Endothelial cell (in vitro differentiated cells): ENCODE measurements around the gene CLUH. TPM values are rescaled to one million over a fixed set of nuclear protein-coding genes. Genes with fewer than 3 reads are reported as not detected.
A peak's percentile ranks its signal among the peaks of the same experiment; 100 is the strongest.
"Not testable (repeated sequence)": the region's sequence is repeated elsewhere in the genome, so short reads cannot be mapped to it uniquely, and the experiment has no call there.

Source experiments
- DNase-seq: peaks from one replicate; pipeline ENCODE4 v3.0.0; 2021; ENCODE audit warnings: low spot score
- H3K27ac Mint-ChIP-seq: one replicate; pipeline ENCODE4 v1.8.0; 2021; ENCODE audit warnings: mixed read lengths, inconsistent platforms; ENCODE audit not compliant: unreplicated experiment
- H3K27me3 Mint-ChIP-seq: one replicate; pipeline ENCODE4 v1.8.0; 2021; ENCODE audit warnings: mild to moderate bottlenecking, moderate library complexity, mixed read lengths, inconsistent platforms; ENCODE audit not compliant: unreplicated experiment
- H3K36me3 Mint-ChIP-seq: one replicate; pipeline ENCODE4 v1.8.0; 2021; ENCODE audit warnings: mild to moderate bottlenecking, low read depth, mixed read lengths, inconsistent platforms; ENCODE audit not compliant: unreplicated experiment
- H3K4me1 Mint-ChIP-seq: one replicate; pipeline ENCODE4 v1.8.0; 2021; ENCODE audit warnings: mild to moderate bottlenecking, mixed read lengths, inconsistent platforms; ENCODE audit not compliant: unreplicated experiment
- H3K4me3 Mint-ChIP-seq: one replicate; pipeline ENCODE4 v1.8.0; 2021; ENCODE audit warnings: mild to moderate bottlenecking, mixed read lengths, inconsistent platforms; ENCODE audit not compliant: unreplicated experiment
- H3K9me3 Mint-ChIP-seq: one replicate; pipeline ENCODE4 v1.8.0; 2021; ENCODE audit warnings: mixed read lengths, inconsistent platforms; ENCODE audit not compliant: unreplicated experiment
- total RNA-seq: library from RNA; stranded (reverse); fragmentation: NEBNext Ultra II Directional; extraction: Animal tissue kit (Norgen Biotek cat#: 25700); gene quantifications from one replicate; pipeline ENCODE4 v1.2.1, GENCODE V29; 2021; ENCODE audit not compliant: unreplicated experiment
- TF ChIP-seq, protein P1 (sequence below): fragments of 200-600 bp; sonication (generic); IDR thresholded peaks from one replicate; pipeline ENCODE4 v1.5.0; 2021; ENCODE audit warnings: antibody characterized with exemption; ENCODE audit not compliant: unreplicated experiment

Gene CLUH
- total RNA-seq, 1 donor from 2014 or later = 45.9 TPM

DNA sequence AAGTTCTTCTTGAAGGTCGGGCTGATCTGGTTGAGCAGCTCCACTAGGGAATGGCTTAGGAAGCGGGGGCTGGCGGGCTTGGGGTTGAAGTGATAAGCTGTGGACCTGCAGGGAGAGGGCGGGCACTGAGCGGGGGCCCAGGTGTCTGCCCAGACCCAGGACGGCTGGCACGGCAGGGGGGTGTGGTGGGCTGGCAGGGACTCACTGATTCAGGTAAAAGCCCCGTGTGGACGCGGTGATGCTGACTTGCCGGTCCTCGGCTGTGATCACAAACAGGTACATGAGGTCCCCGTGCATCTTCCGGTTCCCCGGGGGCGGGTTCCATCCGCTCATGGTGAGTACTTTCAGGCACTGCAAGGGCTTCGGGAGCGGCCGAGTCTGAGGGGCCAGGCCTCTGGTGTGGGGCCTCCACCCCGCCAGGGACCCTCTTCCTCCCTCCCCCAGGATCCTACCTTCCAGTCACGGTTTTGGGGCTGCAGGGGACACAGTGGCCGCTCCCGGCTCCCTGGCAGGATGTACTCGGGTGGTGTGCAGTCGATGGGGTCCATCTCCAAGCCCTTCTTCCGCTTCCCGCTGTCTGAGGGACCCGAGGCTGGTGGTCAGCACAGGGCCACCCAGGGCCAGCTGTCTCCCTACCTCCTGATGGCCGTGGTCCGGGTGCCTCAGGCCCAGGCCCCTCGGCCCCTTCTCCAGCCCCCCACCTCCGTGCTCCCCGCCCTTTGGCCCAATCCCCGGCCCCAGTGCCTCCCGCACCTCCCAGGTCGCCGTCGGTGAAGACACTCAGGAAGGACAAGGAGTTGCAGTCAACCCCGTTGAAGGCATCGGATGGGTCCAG is 10.2 kb downstream of the CLUH start:
- Mint-ChIP-seq H3K9me3 (no peaks in the 10 kb centered on the region), H3K27ac (no peak overlapping the region), H3K27me3 (peaks cover 4% of the 10 kb centered on the region), H3K4me1 (peaks cover 3% of the 10 kb centered on the region), H3K36me3 (peaks cover 12% of the 10 kb centered on the region), H3K4me3 (no peak overlapping the region)
- TF ChIP-seq, protein P1, sequence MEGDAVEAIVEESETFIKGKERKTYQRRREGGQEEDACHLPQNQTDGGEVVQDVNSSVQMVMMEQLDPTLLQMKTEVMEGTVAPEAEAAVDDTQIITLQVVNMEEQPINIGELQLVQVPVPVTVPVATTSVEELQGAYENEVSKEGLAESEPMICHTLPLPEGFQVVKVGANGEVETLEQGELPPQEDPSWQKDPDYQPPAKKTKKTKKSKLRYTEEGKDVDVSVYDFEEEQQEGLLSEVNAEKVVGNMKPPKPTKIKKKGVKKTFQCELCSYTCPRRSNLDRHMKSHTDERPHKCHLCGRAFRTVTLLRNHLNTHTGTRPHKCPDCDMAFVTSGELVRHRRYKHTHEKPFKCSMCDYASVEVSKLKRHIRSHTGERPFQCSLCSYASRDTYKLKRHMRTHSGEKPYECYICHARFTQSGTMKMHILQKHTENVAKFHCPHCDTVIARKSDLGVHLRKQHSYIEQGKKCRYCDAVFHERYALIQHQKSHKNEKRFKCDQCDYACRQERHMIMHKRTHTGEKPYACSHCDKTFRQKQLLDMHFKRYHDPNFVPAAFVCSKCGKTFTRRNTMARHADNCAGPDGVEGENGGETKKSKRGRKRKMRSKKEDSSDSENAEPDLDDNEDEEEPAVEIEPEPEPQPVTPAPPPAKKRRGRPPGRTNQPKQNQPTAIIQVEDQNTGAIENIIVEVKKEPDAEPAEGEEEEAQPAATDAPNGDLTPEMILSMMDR = no peak
- no peak for DNase-seq

DNA sequence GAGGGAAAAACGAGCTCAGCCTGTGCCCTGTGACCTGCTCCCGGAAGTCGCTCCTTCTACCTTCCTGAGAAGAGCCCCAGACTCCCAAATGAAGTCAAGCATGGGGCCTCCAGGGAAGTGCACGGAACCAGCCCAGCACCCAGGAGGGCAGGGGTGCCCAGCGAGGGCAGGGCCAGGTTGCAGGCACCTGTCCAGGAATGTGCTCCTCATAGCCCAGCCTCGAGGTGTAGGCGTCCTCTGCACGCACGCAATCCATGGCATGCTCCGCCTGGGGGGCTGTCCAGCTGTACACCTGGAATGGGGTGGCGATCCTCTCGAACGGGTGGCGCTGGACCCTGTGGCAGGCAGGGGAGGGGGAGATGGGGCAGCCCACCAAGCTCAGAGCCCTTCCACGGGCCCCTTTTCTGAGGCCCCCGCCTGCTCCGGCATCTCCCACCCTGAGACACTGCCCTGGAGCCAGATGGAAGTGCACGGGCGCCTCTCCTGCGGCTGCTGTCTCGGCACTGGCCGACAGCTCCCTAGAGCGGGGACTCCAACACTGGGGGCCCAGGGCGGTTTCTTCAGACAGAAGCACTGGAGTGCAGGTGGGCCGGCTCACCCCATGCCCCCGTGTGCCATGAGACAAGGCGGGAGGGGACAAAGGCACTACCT is 10.9 kb downstream of the CLUH start:
- Mint-ChIP-seq H3K9me3 (no peaks in the 10 kb centered on the region), H3K27me3 (peaks cover 4% of the 10 kb centered on the region), H3K4me3 (no peak overlapping the region), H3K4me1 (peaks cover 3% of the 10 kb centered on the region), H3K27ac (no peak overlapping the region), H3K36me3 (peaks cover 12% of the 10 kb centered on the region)
- no peak for DNase-seq
- TF ChIP-seq, protein P1 = no peak

DNA sequence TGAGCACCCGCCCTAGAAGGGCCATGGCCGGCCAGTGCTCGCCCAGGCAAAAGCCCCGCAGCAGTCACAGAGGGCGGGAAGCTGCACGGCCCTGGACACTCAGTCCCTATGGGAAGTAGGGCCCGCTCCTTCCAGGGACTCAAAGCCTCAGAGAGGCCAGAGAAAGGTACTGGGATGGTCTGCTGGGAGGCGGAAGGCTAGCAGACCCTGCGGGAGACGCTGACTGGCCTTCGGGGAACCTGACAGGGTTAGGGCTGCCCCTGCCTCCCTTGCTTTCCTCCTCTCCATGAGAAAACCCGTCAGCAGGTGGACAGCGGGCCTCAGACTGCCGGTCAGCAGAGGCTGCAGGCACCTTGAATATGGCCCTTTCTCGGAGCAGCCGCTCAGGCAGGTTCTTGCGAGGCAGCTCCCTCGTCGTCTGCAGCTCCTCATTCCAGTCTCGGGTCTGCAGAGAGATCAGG is 11.5 kb downstream of the CLUH start:
- no peak for DNase-seq

GRCh38 chr17:2699216-2699805 is 12.3 kb downstream of the CLUH start:
- not testable (repeated sequence) for DNase-seq, H3K4me1 Mint-ChIP-seq, H3K4me3 Mint-ChIP-seq

More for the DNA sequence above, 11.5 kb downstream of the CLUH start:
- H3K9me3 Mint-ChIP-seq = no peaks in the 10 kb centered on the region
- TF ChIP-seq, protein P1 = no peak
- H3K27me3 Mint-ChIP-seq = peaks cover 4% of the 10 kb centered on the region
- H3K4me3 Mint-ChIP-seq = no peak overlapping the region
- peaks cover 8% of the 10 kb centered on the region for H3K36me3 Mint-ChIP-seq
- H3K27ac Mint-ChIP-seq = no peak overlapping the region
- H3K4me1 Mint-ChIP-seq = no peaks in the 10 kb centered on the region

DNA sequence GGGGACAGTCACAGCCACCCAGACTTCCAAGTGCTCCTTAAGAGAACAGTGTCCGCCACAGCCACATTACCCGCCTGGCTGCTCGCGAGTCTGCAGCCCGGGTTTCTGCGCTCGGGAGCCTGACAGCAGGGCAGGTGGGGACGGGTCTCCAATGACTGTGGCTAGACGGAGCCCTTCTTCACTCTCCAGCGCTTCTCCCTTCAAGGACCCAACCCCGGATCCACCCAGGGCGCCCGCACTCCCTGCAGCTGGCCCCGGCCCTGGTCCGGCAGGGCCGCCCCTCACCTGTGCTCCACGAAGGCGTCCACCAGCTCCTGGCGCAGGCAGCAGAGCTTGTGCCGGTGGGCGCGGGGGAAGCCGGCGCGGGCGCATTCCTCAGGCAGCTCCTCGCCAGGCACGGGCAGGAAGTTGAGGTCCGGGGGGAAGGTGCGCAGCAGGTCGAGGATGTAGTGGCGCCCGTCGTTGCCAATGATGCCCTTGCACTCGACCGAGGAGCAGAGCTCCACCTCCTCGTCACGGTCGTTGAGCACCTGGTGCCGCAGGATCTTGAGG is 13.9 kb downstream of the CLUH start:
- TF ChIP-seq, protein P1 = no peak
- peak; percentile 2 for DNase-seq
- H3K27ac Mint-ChIP-seq = no peak overlapping the region
- H3K36me3 Mint-ChIP-seq = peaks cover 10% of the 10 kb centered on the region
- H3K27me3 Mint-ChIP-seq = no peaks in the 10 kb centered on the region
- no peak overlapping the region for H3K4me3 Mint-ChIP-seq
- no peaks in the 10 kb centered on the region for H3K4me1 Mint-ChIP-seq
- no peaks in the 10 kb centered on the region for H3K9me3 Mint-ChIP-seq

More at GRCh38 chr17:2699216-2699805, 12.3 kb downstream of the CLUH start:
- H3K27me3 Mint-ChIP-seq, H3K9me3 Mint-ChIP-seq, H3K36me3 Mint-ChIP-seq, H3K27ac Mint-ChIP-seq: not testable (repeated sequence)
